HG02610 (cell line): ENCODE data around the gene NRROS.

ENCODE experiments used
- ATAC-seq: cut with Tn5 transposase; IDR thresholded peaks from one replicate; pipeline ENCODE4 v1.9.1; 2021; ENCODE audit warnings: mild to moderate bottlenecking, moderate library complexity; ENCODE audit not compliant: unreplicated experiment

NRROS gene

DNA sequence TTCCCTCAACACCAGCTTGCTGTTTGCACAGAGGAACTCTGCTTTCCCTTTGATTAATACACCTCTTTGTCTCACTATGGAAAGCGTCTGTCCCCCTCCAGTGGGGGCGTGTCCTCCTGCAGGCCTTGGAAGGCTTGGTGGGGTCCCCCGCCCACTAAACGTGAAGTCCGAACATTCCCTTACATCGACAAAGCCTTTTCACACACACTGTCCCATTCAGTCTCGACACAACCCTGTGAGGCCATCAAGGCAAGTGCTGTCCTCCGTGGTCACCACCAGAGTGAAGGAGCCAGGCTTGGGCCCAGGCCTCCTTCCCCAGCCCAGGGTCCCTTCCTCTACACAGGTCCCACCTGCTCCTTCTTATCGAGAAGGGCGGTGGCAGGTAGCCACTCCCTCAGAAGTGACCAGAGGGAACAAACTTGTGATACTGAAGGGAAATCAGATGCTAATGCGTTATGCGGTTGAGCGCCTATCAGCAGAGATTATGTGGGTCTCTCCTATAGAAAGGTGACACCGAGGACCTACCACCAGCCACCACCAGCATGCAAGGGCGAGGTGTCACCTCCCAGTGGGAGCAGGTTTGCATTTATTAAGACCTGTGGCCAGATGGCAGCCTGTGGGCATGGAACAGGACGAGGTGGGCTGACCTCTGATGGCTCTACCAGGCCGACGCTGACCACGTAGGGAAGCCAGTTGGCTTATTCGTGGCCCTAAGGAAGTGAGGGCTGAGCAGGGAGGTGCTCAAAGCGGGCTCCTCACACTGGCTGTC is 6.6 kb downstream of the NRROS start:
- ATAC-seq: no peak

DNA sequence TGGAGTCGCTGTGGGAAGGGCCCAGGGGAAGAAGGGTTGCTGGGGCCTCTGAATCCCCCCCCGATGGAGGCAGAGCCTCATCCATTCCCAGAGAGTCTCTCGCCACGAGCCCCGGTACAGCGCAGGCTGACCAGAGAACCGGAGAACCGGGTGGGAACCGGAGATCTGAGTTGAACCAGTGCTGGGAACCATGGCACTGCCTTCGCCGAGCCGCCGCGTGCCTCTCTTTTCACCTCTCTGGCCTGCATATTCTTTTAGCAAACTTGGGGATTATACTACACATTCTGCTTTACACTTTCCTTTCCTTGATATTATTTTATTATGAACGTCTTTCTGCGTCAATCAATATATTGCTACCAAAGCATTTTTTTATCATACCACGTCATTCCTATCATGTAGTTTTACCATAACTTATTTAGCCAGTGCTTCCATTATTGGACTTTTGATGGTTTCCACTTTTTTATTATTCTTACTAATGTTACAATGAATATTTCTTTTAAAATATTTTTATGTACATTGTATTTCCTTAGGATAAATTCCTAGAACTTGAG is 7.2 kb downstream of the NRROS start:
- ATAC-seq: no peak

DNA sequence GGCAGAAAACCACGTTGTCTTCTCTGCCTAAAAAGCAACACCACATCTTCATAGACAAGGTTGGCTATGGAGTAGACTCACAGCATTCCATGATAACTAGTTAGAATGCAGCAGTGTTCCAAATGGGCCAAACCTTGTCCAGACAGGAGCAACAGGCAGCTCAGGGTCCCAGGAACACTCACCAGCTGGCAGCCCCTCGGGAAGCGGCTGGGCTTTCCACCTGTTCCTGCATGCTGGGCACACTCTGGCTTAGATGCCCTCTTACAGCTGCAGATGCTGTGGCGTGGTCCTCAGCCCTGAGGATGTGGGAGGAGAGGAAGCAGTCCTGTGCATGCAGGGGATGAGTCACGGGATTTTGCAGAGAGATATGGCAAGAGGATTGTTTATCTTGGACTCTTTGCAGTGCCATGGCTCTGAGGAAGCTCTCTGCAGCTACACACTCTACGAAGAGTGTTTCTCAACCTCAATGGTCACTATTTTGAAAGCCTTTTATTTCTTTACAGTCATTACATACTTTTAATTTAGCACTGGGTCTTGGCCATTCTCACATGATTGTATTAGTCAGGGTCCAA is 11.3 kb downstream of the NRROS start:
- ATAC-seq: no peak

- ATAC-seq: no peak
These were observed 12.3 kb downstream of the NRROS start for GRCh38 chr3:196651819-196652218.

GRCh38 chr3:196652961-196653795 is 13.7 kb downstream of the NRROS start:
- ATAC-seq: no peak

GRCh38 chr3:196654006-196654734 is 14.7 kb downstream of the NRROS start:
- no peak for ATAC-seq

DNA sequence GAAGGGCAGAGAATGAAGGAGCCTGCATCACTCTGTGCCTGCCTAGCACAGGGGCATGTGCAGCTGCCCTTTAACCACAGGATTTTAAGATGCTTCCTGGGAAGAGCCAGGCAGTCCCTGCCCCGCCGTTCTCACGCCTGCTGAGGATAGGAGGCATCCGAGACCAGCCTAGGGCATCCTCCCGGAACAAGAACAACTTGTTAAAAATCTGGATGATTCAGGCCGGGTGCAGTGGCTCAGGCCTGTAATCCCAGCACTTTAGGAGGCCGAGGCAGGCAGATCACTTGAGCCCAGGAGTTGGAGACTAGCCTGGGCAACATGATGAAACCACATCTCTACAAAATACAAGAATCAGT is 15.2 kb downstream of the NRROS start:
- no peak for ATAC-seq

- ATAC-seq: no peak
These were observed 16.0 kb downstream of the NRROS start for GRCh38 chr3:196655496-196655895.

GRCh38 chr3:196656213-196656612 is 16.7 kb downstream of the NRROS start:
- no peak for ATAC-seq

- no peak for ATAC-seq
These were observed 20.4 kb downstream of the NRROS start for GRCh38 chr3:196659901-196660351.

DNA sequence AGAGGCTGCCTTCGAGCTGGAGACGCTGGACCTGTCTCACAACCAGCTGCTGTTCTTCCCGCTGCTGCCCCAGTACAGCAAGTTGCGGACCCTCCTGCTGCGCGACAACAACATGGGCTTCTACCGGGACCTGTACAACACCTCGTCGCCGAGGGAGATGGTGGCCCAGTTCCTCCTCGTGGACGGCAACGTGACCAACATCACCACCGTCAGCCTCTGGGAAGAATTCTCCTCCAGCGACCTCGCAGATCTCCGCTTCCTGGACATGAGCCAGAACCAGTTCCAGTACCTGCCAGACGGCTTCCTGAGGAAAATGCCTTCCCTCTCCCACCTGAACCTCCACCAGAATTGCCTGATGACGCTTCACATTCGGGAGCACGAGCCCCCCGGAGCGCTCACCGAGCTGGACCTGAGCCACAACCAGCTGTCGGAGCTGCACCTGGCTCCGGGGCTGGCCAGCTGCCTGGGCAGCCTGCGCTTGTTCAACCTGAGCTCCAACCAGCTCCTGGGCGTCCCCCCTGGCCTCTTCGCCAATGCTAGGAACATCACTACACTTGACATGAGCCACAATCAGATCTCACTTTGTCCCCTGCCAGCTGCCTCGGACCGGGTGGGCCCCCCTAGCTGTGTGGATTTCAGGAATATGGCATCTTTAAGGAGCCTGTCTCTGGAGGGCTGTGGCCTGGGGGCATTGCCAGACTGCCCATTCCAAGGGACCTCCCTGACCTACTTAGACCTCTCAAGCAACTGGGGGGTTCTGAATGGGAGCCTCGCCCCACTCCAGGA is 21.1 kb downstream of the NRROS start:
- ATAC-seq: no peak

GRCh38 chr3:196661400-196661799 is 21.9 kb downstream of the NRROS start:
- ATAC-seq: no peak

DNA sequence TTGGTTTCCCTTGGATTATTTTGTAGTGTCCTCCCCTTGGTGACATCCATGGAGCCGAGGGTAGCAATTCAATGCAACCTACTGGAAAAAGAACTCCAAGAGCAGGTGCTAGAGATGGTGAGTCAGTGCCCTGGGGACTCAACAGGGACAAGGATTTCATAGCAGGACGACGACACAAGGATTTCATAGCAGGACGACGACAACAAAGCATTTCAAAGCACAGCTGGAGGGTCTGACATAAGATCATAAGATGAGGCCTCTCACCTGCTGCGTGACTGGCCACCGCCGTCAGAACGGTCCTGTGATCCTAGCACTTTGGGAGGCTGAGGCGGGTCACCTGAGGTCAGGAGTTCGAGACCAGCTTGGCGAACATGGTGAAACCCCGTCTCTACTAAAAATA is 22.5 kb downstream of the NRROS start:
- ATAC-seq: no peak

DNA sequence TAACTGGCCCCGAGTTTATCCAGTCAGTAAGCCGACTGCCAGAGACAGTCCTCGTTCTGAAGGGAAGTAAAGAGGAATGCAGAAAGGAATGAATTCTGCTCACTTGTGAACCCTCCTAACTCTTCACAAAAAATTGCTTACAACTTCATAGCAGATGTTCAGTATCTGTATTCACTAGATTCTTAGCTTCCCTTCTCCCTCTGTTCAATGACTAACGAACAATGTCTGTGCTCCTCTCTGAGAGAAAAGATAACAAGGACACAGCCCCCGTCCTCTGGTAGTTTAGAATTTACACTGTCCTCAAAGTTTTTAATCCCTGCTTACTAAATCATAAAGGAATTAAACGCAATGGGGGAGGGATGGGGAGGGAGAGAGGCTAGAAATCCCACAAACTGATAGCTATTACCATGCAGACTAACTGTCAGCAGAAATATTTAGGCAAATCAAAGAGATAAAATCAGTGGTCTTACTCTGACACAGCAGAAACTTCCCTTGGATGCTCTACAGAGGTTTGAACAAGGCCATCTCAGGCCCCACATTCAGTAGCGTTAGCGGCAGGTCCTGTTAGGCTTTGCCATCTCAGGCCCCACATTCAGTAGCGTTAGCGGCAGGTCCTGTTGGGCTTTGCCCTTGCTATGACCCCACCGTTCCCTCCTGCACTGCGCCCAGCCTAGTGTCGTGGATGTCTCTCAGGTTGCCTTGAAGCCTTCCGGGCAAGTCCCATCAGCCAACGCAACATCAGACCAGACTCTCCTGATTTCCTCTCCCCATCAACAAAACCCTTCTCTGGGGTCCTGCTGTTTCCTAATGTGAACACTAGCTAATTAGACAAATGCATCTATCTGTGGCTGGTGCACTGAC is 23.4 kb downstream of the NRROS start:
- ATAC-seq: no peak

DNA sequence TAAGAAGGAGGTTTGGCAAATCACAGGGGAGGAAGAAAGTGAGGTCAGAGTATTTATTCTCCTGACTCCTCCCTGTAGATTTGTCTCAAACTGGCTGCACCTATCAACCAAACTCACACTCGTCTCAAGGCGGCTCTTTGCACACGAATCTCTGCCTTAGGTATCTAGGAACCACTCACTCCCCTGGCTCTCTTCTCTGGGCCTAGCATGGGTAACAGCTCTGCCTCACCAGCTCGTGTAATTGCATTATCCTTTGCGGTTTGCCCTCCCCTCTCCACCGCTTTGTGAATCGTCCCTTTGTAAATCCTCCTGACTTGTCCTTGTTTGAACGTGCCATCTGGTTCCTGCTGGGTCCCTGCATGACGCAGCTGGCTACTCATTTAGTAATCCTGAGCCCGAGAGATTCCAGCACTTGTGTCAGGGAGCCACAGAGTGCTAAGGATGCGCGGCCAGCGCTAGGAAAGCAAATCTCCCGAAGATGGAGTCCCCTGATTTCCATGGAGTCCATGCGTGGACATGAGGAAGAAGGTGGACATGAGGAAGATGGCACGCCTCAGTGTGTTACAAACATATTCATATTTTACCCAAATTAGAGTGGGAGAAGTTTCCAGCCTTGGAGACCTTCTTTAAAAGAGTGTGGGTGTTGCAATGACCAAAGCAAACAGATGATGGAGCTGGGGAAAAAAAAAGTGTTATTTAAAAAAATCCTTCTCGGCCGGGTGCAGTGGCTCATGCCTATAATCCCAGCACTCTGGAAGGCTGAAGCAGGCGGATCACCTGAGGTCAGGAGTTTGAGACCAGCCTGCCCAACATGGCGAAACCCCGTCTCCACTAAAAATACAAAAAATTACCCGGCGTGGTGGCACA is 26.7 kb downstream of the NRROS start:
- no peak for ATAC-seq

DNA sequence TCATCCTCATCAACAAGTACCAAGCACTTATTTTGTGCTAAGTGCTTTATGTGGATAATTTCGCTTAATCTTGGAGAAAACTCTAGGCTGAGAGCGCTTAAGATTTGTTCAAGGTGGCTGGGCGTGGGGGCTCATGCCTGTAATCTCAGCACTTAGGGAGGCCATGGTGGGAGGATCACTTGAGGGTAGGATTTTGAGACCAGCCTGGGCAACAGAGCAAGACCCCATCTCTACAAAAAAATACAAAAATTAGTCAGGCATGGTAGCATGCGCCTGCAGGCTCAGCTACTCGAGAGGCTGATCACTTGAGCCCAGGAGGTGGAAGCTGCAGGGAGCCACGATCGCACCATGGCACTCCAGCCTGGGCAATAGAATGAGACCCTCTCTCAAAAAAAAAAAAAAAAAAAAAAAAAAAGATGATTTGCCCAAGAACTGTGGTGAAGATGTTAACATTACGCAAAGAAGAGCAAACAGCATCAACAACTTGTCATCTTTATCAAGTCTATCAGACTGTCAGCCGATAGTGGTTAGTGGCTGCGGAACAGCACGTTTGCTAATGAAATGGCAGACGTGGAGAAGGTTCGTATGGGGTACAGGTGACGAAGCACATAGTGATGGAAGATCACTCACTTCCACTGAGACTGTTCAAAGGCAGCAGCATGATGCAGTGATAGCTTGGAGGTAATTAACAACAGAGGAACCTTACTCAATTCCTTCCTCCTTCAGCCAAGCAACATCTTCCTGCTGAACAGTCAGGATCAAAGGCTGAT is 27.7 kb downstream of the NRROS start:
- ATAC-seq: no peak

DNA sequence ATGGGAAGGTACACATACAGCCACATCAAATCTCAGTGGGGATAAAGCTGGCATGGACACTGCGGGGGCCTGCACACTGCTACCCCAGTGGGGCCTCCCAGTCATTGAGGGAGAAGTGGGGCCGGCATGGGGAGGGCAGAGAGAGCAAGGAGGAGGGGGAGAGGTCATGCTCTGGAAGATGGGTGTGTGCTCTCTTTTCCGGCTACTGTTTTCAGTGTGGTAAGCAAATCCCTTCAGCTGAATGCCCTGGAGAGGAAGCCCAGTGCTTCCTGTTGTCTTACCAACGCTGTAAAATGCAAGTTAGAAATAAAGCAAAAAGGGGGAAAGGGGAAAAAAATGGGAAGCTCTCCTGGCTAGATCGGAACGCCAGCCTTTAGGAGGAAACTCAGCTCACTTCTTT is 30.8 kb downstream of the NRROS start:
- ATAC-seq: no peak

- ATAC-seq: no peak
These were observed 34.1 kb downstream of the NRROS start for GRCh38 chr3:196673632-196674031.
